Right lung (tissue), 5 donors: ENCODE measurements around the gene LPIN1. TPM values are rescaled to one million over a fixed set of nuclear protein-coding genes. Genes with fewer than 3 reads are reported as not detected.

Experiments used
- DNase-seq, 2 donors: peaks; one replicate each; pipeline ENCODE4 v3.0.0-alpha.2; 2013
- polyA plus RNA-seq, 5 donors: library from polyadenylated mRNA; unstranded; fragments of 120-200 nt; gene quantifications; one replicate each; pipeline versions ENCODE4 v1.2.1 to v1.2.3, GENCODE V29; 2013; ENCODE audit warnings: inconsistent platforms in 1 of 5, low replicate concordance in 1 of 5; ENCODE audit not compliant: insufficient read length in 5 of 5, insufficient read depth in 1 of 5

LPIN1 gene
- polyA plus RNA-seq, 5 donors, result 16.5 to 23.0 (median 20.4) TPM

DNA sequence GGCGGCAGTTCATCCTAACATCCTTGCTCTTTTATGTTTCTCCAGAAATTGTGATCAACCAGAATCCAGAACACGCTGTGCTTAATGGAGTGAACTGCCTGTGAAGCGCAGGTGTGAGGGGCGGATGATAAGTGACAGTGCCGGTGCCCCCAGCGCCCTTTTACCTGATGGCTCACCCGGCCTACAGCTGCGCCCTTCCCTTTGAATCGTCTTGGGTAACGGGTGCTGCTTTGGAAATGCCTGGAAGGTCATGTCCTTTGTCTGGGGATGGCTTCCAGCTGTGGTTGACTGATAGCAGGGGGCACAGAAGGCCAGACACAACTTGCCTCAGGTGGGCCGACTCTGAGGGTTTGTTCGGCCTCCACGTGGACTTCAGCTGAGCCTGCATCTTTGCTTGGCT is 119.4 kb downstream of the LPIN1 start:
- DNase-seq, result no peak

DNA sequence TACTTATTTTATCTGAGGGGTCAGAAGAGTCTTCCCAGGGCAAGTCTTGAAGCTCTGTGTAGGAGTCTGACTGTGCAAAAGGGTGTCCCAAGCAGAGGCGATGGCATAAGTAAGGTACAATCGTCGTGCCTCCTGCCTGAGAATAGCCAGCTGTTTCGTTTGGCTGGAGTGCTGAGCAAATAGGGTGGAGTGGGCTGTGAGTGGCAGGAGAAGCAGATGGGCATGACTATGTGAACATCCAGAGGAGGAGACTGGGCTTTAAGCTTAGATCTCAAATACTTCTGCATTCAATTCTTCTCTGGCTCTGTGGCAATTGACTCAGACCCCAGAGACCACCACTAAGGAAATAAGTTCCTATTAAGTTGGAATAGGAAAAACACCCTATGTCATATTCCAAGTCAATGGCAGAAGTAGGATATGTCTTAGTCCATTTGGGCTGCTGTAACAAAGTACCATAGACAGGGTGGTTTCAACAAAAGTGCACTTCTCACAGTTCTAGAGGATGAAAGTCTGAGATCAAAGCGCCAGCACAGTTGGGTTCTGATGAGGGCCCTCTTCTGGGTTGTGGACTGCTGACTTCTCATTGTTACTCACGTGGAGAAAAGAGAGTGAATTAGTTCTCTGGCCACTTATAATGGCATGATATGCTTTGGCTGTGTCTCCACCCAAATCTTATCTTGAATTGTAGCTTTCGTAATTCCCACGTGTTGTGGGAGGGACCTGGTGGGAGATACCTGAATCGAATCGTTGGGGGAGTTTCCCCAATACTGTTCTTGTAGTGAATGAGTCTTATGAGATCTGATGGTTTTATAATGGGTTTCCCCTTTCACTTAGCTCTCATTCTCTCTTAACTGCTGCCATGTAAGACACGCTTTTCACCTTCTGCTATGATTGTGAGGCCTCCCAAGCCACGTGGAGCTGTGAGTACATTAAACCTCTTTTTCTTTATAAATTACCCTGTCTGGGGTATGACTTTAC is 120.2 kb downstream of the LPIN1 start:
- DNase-seq, result no peak

DNA sequence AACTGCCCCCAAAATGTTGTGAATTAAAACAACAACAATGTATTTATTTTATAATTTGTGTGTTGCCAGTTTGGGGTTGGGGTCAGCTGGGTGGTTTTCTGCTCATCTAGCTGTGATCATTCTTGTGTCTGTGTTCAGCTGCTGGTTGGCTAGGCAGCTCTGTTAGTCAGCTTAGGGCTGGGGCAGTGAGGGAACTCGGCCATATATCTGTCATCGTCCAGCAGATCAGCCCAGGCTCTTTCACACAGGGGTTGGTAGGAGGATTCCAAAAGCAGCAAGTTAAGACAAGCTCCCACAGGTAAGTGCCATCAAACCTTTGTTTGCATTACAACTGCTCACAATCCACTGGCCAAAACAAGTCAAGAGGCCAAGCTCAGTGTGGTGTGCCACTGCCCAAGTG is 121.5 kb downstream of the LPIN1 start:
- no peak for DNase-seq

DNA sequence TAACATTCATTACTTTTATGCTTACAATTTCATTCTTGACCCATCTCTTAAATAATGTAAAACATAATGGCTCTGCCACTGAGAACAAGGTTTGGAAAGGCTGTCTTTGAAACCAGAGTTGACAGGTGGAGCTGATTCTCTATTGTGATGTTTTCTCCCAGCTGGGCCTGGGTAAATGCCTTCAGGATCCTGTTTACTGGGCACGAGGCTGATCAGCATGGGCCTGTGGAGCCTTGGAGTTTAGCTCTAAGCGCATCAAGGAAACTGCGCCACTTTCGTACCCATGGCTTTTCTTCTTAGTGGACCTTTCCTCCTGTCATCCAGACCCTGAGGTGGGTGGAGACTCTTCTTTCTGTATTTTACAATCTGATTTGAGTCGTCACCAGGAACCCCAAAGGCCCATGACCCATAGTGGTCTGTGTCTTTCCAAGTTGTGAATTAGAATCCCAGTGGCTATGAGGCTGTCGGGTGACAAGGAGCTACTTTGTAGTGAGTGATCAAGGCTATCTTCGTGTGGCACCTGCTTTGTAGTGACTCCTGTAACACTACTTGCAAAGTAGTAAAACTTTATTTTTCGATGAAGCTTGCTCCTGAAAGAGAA is 123.1 kb downstream of the LPIN1 start:
- no peak for DNase-seq

DNA sequence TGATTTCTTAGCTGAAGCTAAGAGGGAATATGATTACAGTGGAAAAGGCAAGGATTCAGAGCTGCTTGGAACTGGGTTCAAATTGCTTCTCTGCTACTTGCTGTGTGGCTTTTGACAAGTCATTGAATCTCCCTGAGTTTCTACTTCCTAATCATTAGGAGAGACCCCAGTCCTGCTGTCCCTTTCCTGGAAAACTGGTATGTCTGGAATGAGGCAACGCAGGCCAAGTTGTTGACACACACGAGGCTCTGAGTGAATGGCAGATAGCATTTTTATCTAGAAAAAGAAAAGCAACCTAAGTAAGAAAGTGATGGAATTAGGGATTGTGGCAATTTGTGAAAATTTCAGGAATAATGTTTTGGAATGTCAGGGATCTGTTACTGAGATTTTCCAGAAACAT is 123.6 kb downstream of the LPIN1 start:
- no peak for DNase-seq

DNA sequence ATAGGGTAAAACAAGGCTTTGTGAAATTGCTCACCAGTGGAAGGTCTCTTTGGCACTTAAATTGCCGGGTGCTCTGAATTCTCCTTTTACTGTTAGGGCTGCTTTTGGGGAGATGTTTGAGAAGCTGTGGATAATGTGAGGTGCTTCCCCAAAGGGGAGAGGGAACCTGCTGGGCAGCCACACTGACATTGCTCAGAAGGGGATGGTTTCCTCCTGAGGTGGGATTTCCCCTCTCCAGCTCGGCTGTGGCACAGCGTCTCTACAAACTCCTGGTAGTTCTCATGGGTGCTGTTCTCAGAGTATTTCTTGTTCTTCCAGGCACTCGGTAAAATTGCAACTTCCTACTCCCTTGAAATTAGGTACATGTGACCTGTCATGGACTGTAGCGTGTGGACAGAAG is 124.2 kb downstream of the LPIN1 start:
- DNase-seq, result no peak

DNA sequence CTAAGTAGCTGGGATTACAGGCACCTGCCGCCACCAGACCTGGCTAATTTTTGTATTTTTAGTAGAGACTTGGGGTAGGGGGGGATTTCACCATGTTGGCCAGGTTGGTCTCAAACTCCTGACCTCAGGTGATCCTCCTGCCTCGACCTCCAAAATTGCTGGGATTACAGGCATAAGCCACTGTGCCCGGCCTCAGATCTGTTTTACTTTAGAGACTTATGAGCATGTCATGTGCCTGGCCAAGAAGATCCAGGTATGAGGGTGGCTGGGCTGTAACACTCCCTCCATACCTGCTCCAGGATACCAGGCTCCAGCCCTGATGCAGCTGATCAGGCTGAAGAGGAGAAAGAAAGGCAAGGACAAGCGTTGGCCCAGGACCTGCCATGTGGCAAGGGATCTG is 125.0 kb downstream of the LPIN1 start:
- no peak for DNase-seq

DNA sequence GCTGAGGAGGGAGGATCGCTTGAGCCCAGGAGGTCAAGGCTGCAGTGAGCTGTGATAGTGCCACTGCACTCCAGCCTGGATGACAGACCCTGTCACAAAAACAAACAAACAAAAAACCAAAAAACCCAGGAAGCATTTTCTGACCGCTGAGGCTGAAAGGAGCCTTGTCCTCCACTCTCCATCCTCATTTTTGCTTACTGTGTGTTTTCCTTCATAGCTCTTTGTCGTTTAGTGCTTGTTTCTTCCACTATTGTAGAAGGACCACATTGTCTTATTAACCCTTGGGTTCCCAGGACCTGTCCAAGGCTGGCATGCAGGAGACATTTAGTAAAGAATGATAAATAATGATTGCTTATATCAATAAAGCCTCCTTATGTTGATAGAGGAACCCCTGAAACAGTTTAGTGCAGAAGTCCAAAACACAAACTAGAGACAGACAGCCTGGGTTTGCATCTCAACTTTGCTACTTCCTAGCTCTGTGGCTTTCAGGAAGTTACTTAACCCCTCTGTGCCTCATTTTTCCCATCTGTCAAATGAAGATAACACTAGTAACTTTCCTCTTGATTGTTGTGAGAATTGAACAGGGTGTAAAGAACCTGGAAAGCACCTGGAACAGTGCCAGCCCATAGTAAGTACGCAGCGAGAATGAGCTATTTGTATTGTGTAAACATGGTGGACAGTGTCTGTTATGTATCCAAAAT is 126.0 kb downstream of the LPIN1 start:
- no peak for DNase-seq

DNA sequence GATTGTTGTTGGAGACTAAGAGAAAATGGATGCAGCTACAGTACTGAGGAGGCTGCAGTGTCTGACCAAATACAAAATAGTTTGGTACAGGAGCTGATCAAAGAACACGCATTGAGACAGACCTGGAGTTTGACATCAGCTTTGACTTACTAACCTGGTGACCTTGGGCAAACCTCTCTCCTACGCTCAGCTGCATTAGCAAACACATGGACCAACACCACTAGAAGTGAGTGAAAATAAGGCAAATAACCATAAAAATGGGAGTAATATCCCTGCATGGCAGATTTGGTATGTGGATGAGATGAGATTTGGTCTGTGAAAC is 126.5 kb downstream of the LPIN1 start:
- DNase-seq, result no peak

DNA sequence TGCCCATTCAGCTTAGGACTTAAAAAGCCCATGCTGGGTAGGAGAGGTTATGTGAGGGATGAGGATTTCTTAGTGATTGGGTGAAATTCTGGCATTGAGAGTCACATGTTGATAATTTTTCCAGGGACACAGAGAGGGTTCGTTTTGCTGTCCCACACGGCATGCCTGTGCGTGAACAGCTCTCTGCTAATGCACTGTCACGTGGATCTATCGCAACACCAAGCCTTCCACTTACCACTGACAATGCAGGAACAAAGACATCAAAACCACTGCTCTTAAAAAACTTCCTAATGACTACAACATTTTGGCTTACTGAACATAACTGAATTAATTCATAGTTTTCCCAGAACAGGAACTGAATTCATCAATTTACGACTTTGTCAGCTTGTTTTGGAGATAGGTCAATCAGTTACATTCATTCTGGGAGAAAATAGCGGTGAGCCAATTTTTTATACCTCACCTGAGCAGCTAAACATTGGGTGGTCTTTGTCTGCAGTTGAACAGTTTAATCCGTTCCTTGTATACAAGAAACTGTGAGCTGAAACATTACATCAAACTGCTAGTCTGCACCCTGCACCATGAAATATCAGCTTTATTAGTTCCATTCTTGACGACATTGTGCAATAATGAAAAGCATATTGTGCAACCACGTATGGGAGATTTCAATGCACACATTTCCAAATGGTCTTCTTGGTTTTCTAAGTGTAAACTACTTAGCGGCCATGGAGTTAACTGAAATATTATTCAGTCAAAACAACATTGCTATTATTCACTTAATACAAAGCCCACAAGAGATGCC is 127.1 kb downstream of the LPIN1 start:
- peak; percentile 87 to 91 for DNase-seq

DNA sequence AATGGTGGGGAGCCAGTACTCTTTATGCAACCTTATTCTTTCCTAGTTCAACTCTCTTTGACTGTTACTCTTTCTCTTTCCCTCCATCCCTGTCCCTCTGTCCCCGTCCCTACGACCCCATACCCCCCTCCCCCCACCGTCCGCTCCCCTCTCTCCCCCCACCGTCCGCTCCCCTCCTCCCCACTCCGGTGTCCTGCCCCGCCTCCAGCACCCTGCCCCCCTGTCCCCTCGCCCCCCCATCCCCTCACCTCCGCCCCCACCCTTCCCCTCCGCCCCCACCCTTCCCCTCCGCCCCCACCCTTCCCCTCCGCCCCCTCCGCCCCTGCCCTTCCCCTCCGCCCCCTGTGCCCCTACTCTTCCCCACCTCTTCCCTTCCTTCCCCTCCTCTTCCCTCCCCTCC is 128.4 kb downstream of the LPIN1 start:
- DNase-seq, result no peak

DNA sequence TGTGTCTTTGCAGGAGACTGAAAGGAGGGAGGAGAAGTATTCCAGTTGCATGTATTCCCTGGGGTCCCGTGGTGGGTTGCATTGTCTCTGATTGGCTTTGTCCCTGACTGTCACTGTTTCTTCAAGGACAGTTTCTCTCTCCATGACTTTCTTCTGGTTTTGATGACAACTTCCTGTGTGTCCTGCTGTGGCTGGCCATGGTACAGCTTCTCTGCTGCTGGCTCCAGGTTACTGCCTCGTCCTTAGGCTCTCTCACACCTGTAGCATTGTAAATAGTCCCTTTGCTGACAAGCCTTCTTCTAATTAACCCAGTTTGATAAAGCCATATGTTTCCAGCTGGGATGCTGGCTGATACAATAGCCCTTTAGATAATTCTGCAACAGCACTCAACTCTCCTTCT is 129.0 kb downstream of the LPIN1 start:
- DNase-seq, result no peak

DNA sequence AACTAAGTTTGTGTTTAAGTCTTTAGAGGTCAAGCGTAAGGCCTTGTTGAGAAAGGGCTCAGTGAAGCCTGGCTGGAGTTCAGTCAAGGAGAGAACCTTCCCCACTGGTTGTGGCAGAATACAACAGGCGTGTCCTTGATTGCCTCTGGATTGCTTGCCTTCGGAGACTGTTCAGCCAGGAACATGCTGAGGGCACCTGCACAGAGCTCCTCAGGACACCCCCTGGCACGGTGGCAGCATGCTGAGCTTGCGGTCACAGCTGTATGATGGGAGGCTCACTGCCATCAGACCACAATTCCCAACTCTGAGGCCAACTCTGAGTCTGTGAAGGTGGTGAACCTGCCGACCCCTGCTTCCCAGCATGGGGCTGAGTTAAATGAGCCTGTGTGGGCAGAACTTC is 130.0 kb downstream of the LPIN1 start:
- no peak for DNase-seq

DNA sequence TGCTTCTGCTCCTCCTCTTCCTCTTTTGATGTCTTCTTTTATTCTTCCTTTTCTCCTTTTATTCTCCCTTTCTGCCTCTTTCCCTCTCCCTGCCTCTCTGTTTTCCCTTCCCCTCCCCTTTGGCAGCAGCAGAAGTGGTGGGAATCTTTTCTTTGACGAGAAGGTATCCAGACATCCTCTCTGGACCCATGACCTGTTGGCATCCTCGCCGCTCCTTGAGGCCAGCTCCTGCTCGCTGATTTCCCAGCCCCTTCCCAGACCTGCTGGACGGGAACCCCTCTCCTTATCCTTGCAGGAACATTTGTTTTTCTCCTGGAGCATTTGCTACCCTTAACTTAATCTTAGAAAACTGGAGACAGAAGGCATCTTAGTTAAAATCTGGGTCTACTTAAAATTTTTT is 130.5 kb downstream of the LPIN1 start:
- DNase-seq, result no peak

Other genes starting within 250 kb of the LPIN1 start
- gene GREB1, start 212.6 kb upstream of the LPIN1 start, polyA plus RNA-seq, result 10 to 100 TPM; 10.0 to 18.5 (median 13.2) TPM
- gene NTSR2, start 76.4 kb upstream of the LPIN1 start, polyA plus RNA-seq, result not detected